SHP77 (cell line): Measurements from ENCODE around the gene DEF6.

Experiments used
- DNase-seq, 2 experiments: peaks; one replicate each; lab custom pipeline; 2025; lab: John Stamatoyannopoulos, UW

The DEF6 gene

GRCh38 chr6:35343835-35344550, 46.4 kb downstream of the DEF6 start:
- no peak for DNase-seq

GRCh38 chr6:35351422-35351821, 53.8 kb downstream of the DEF6 start:
- DNase-seq = no peak

- no peak for DNase-seq
Observed at GRCh38 chr6:35352735-35353134, 55.1 kb downstream of the DEF6 start.

GRCh38 chr6:35354361-35355135, 56.9 kb downstream of the DEF6 start:
- DNase-seq = no peak

GRCh38 chr6:35356391-35356790, 58.8 kb downstream of the DEF6 start:
- DNase-seq = no peak

GRCh38 chr6:35357677-35358076, 60.1 kb downstream of the DEF6 start:
- no peak for DNase-seq

GRCh38 chr6:35358086-35358485, 60.5 kb downstream of the DEF6 start:
- DNase-seq = no peak

GRCh38 chr6:35359346-35359743, 61.7 kb downstream of the DEF6 start:
- no peak for DNase-seq

GRCh38 chr6:35359744-35360348, 62.2 kb downstream of the DEF6 start:
- no peak for DNase-seq

- DNase-seq = no peak
Observed at GRCh38 chr6:35360349-35361138, 62.9 kb downstream of the DEF6 start.

GRCh38 chr6:35362200-35362599, 64.6 kb downstream of the DEF6 start:
- DNase-seq = no peak

- DNase-seq = no peak
Observed at GRCh38 chr6:35363293-35363750, 65.7 kb downstream of the DEF6 start.

GRCh38 chr6:35365594-35366203, 68.1 kb downstream of the DEF6 start:
- no peak for DNase-seq

GRCh38 chr6:35366204-35366596, 68.6 kb downstream of the DEF6 start:
- DNase-seq = no peak

GRCh38 chr6:35367646-35368037, 70.0 kb downstream of the DEF6 start:
- no peak for DNase-seq

GRCh38 chr6:35368038-35368887, 70.6 kb downstream of the DEF6 start:
- DNase-seq = no peak

GRCh38 chr6:35370124-35370741, 72.6 kb downstream of the DEF6 start:
- DNase-seq = no peak

GRCh38 chr6:35370785-35371493, 73.3 kb downstream of the DEF6 start:
- no peak for DNase-seq
